HepG2 (cell line): Measurements from ENCODE around the gene GGT7. TPM values are rescaled to one million over a fixed set of nuclear protein-coding genes. Genes with fewer than 3 reads are reported as not detected.
A peak's percentile ranks its signal among the peaks of the same experiment; 100 is the strongest.

Experiments used
- ATF1 ChIP-seq: IDR thresholded peaks from 2 replicates; pipeline ENCODE4 v1.6.1; 2016; ENCODE audit warnings: mild to moderate bottlenecking, control low read depth
- CSRNP1 ChIP-seq: sonication (generic); formaldehyde crosslinking; IDR thresholded peaks from 2 replicates; pipeline ENCODE4 v1.8.1; 2023; ENCODE audit warnings: mild to moderate bottlenecking, missing genetic modification reagents
- FOXK2 ChIP-seq: fragments of 450-650 bp; IDR thresholded peaks from 2 replicates; pipeline ENCODE4 v1.6.1; 2016
- FOXP1 ChIP-seq, 2 experiments: fragments of 450-650 bp in 1 of 2; IDR thresholded peaks; 2 replicates each; pipeline ENCODE4 v1.6.1; 2017 to 2018; ENCODE audit warnings: antibody characterized with exemption in 1 of 2
- GLMP ChIP-seq: sonication (generic); formaldehyde crosslinking; IDR thresholded peaks from 2 replicates; pipeline ENCODE4 v1.9.0; 2021; ENCODE audit warnings: missing genetic modification reagents, mild to moderate bottlenecking, borderline replicate concordance
- GRHL1 ChIP-seq: sonication (generic); formaldehyde crosslinking; conservative IDR thresholded peaks from 2 replicates; pipeline ENCODE4 v1.8.0; 2022; ENCODE audit warnings: missing genetic modification reagents
- MLLT10 ChIP-seq: sonication (generic); formaldehyde crosslinking; IDR thresholded peaks from 2 replicates; pipeline ENCODE4 v1.4.0; 2020; ENCODE audit warnings: missing genetic modification reagents
- NCOA1 ChIP-seq: sonication (generic); formaldehyde crosslinking; IDR thresholded peaks from 2 replicates; pipeline ENCODE4 v1.9.0; 2021; ENCODE audit warnings: missing genetic modification reagents
- RCOR2 ChIP-seq: IDR thresholded peaks from 2 replicates; pipeline ENCODE4 v1.6.1; 2016; ENCODE audit warnings: missing biosample characterization, missing genetic modification reagents
- SATB2 ChIP-seq: sonication (generic); formaldehyde crosslinking; IDR thresholded peaks from 2 replicates; pipeline ENCODE4 v1.5.0; 2020; ENCODE audit warnings: missing genetic modification reagents
- SIX1 ChIP-seq: sonication (generic); formaldehyde crosslinking; IDR thresholded peaks from 2 replicates; pipeline ENCODE4 v1.4.0; 2020; ENCODE audit warnings: missing genetic modification reagents, borderline replicate concordance
- SNAPC5 ChIP-seq: sonication (generic); formaldehyde crosslinking; IDR thresholded peaks from 2 replicates; pipeline ENCODE4 v1.8.1; 2023; ENCODE audit warnings: mild to moderate bottlenecking, missing genetic modification reagents, borderline replicate concordance
- TARDBP ChIP-seq: sonication (generic); formaldehyde crosslinking; IDR thresholded peaks from 2 replicates; pipeline ENCODE4 v1.8.0; 2022; ENCODE audit warnings: mild to moderate bottlenecking, missing genetic modification reagents
- UBTF ChIP-seq: sonication (generic); formaldehyde crosslinking; IDR thresholded peaks from 2 replicates; pipeline ENCODE4 v1.4.0; 2020; ENCODE audit warnings: mild to moderate bottlenecking, missing genetic modification reagents
- YEATS2 ChIP-seq: sonication (generic); formaldehyde crosslinking; IDR thresholded peaks from 2 replicates; pipeline ENCODE4 v1.4.0; 2020; ENCODE audit warnings: missing genetic modification reagents, borderline replicate concordance
- ZBTB43 ChIP-seq: sonication (generic); formaldehyde crosslinking; conservative IDR thresholded peaks from 2 replicates; pipeline ENCODE4 v1.4.0; 2020; ENCODE audit warnings: missing genetic modification reagents
- ZNF121 ChIP-seq: sonication (generic); formaldehyde crosslinking; IDR thresholded peaks from 2 replicates; pipeline ENCODE4 v1.5.0; 2020; ENCODE audit warnings: mild to moderate bottlenecking, missing genetic modification reagents
- ZNF230 ChIP-seq: sonication (generic); formaldehyde crosslinking; IDR thresholded peaks from 2 replicates; pipeline ENCODE4 v1.4.0; 2020; ENCODE audit warnings: mild to moderate bottlenecking, missing genetic modification reagents
- ZNF543 ChIP-seq: sonication (generic); formaldehyde crosslinking; IDR thresholded peaks from 2 replicates; pipeline ENCODE4 v1.4.0; 2020; ENCODE audit warnings: mild to moderate bottlenecking, missing genetic modification reagents
- ZNF597 ChIP-seq: sonication (generic); formaldehyde crosslinking; IDR thresholded peaks from 2 replicates; pipeline ENCODE4 v1.5.0; 2020; ENCODE audit warnings: missing genetic modification reagents
- ZNF678 ChIP-seq: sonication (generic); formaldehyde crosslinking; IDR thresholded peaks from 2 replicates; pipeline ENCODE4 v1.4.0; 2020; ENCODE audit warnings: mild to moderate bottlenecking, missing genetic modification reagents
- polyA plus RNA-seq, 8 experiments: library from polyadenylated mRNA; depleted of rRNA in 3 of 8; stranded (reverse) in 7 of 8; unstranded in 1 of 8; fragments of >200 nt; fragmentation: Illumina TruSeq in 4 of 8; extraction: Trizol in 4 of 8; gene quantifications; 2 replicates each; pipeline versions ENCODE4 v1.2.1 to v1.2.3, GENCODE V29; 2011 to 2016; ENCODE audit warnings: low read depth in 4 of 8, missing spikeins in 1 of 8, mixed read lengths in 1 of 8; ENCODE audit not compliant: insufficient read depth in 1 of 8
- total RNA-seq, 5 experiments: library from RNA; depleted of rRNA; stranded (reverse); fragments of >200 nt; fragmentation: Illumina TruSeq; extraction: Trizol; gene quantifications; 2 replicates each; pipeline ENCODE4 v1.2.3, GENCODE V29; 2016; ENCODE audit warnings: low read depth in 1 of 5

Gene GGT7
- total and polyA plus RNA-seq, 2 of the 13 experiments (the other 11 are each of a cell fraction or from before 2014, with no cell fraction given), result 6.6 to 23.0 TPM

GRCh38 chr20:34824452-34824805, 48.2 kb downstream of the GGT7 start (continued):
- TF ChIP-seq GLMP (no peak), ZNF230 (no peak), SIX1 (CRISPR knock-in tag) (no peak), MLLT10 (CRISPR knock-in tag) (no peak), ZNF678 (CRISPR knock-in tag) (no peak), SATB2 (CRISPR knock-in tag) (no peak), FOXP1 (IDR thresholded peaks at IDR 0.05) (no peak), FOXP1 (CRISPR knock-in tag; IDR thresholded peaks at IDR 0.05) (no peak; the same call in 1 of the 2 replicates), ZNF597 (CRISPR knock-in tag) (no peak), YEATS2 (CRISPR knock-in tag) (0 out of 2 replicates have a peak, but pooled peaks have one; percentile 45), GRHL1 (CRISPR knock-in tag) (no peak), FOXK2 (no peak), NCOA1 (no peak), ATF1 (CRISPR knock-in tag) (no peak), ZNF121 (CRISPR knock-in tag) (no peak), CSRNP1 (CRISPR knock-in tag) (no peak; the same call in 1 of the 2 replicates), RCOR2 (CRISPR knock-in tag) (no peak), UBTF (CRISPR knock-in tag) (no peak), ZNF543 (CRISPR knock-in tag) (no peak), TARDBP (CRISPR knock-in tag) (peak; percentile 70; the same call in 1 of the 2 replicates), SNAPC5 (0 out of 2 replicates have a peak, but pooled peaks have one; percentile 83), ZBTB43 (CRISPR knock-in tag) (no peak)
